HG03095 (cell line): ENCODE results near the gene SLC26A5.

Experiments used
- ATAC-seq: cut with Tn5 transposase; IDR thresholded peaks from one replicate; pipeline ENCODE4 v1.9.1; 2021; ENCODE audit warnings: moderate library complexity; ENCODE audit not compliant: unreplicated experiment

The SLC26A5 gene

DNA sequence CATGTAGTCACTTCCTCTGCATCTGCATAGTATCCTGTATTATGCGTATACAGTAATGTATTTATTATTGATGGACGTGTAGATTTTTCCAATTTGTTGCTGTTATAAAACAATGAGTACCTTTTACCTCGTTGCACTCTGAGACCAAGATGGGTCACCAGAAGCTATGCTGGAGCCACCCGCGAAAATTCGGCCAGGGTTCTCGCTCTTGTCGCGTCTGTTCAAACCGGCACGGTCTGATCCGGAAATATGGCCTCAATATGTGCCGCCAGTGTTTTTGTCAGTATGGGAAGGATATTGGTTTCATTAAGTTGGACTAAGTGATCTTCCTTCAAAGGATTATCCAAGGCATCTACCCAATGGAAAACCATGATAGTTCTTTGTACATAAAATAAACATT lies 97.6 kb downstream of the SLC26A5 start:
- ATAC-seq: no peak

DNA sequence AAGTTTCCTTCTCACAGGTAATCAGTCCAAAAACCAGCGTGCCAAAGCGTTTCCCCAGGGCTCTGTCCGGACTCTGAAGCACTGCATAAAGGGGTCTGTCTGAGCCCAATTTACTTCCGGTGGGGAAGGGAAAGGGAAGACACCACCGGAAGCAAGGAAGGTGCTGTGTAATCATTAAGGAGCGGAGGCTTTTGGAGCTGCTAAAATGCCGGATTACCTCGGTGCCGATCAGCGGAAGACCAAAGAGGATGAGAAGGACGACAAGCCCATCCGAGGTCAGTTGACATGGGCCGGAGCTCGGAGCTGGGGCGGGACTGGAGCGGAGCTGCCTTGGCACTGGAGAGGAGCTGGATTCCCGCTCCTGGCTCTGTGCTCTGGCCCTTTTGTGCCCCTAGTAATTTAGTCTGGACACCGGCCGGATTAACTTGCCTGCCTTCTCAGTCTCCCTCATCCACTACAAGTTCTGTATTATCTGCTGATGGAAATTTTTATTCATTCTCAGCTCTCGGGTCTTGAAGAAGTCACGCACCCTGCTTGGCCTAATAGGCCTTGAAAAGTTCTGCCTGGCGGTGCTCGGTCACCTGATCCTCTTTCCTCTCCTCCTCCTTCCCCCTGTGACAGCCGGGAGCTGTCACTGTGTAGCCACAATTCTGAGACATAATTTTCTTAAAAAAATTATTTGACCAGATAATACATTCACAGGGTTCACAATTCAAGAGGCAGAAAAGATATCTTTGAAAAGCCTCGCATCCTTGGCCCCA lies 98.3 kb downstream of the SLC26A5 start, which contains the start of gene PSMC2:
Gene PSMC2 (plus strand): TSS at position 137 of the 761 bp plus-strand sequence. CDS start 69 bp downstream, at position 206.
- peak; percentile 61 for ATAC-seq

DNA sequence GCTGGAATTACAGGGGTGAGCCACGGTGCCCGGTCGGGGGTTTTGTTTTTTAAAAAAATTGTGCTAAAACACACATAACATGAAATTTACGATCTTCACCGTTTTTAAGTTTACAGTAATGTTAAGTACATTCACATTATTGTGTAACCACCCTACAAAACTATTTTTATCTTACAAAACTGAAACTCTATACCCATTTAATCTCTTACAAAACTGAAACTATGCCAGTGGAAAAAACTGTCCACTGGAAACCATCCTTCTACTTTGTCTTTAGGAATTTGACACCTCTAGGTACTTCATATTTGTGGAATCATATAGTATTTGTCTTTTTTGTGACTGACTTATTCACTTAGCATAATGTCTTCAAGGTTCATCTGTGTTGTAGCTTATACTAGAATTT lies 99.6 kb downstream of the SLC26A5 start:
- no peak for ATAC-seq

DNA sequence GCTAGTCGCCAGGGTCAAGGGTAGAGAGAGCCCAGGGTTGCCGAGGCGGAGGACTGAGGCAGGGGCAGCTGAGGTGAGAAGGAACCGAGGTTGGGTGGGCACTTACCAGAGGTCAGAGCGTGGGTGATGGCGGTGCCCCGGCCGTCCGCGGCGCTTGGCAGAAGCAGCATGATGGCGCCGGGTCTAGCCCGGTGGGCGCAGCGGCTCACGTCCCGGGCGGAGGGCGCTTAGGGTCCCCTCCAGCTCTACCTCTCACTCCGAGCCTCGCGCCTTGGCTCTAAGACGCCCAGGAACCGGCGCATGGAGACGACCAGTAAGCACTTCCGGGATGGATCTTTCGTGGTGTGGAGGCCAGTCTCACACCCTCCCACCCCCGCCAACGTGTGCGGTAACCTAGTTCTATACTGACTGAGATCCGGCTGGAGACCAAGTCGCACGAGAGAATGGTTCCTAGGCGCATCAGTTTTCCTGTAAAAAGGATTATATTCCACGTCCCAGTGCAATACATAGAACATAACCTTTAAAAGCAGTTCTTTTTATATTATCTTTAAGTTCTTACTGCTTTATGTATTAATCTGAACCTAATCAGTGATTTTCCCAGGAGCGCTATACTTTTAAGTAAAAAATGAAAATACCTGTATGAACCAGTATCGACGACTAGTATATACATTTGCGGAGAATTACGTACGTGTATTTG lies 101.4 kb downstream of the SLC26A5 start, which contains the start of gene DNAJC2:
Gene DNAJC2 (minus strand): TSS at position 315 of the 697 bp plus-strand sequence. CDS start 145 bp downstream, at position 170.
- ATAC-seq: peak; percentile 77

DNA sequence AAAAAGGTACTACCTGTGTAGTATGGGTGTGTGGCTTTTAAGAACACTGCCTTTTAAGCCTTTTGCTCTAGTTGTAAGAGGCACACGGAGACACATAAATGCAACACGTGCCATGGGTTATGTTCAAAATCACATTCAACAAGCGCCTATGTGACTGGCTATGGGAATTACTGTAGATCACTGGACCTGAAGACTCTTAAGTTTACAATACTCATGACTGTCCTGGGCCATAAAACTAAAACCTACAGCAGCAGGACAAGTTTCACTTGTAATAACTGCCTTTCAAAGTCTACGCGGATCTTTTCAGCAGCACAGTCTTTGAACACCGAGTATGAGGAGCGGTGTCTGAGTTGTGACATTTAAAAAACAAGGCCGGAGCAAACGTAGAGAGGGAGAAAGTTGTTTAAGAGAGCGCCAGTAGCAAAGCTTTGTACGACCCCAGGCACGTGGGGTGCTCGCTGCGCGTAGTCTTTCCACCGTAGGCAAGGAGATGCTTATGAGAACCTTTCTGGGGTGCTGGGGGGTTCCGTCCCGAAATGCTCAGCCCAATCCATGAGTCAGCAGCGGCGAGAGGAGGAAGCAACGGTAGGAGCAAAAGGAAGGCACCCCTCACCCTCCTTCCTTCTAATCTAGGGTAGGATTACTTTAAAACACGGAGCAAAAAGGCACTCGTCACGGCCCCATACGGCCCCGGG lies 102.1 kb downstream of the SLC26A5 start:
- ATAC-seq: peak; percentile 8

DNA sequence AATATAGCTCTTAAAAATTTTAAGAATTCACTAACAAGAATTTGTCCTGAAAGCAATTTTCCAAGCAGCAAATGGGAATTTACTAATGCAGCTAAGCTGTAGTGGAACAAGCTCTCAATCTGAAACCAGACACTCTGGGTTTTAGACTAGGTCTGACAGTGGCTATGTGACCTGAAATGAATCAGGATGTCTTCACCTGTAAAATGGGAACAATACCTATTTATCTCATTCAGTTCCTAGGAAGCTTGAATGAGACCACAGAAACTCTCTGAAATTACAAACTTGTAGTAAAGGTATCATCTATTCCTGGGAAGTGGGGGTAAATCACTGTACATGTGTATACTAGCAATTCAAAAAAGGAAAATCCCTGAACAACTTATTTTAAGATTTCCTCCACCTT lies 102.7 kb downstream of the SLC26A5 start:
- ATAC-seq: no peak

DNA sequence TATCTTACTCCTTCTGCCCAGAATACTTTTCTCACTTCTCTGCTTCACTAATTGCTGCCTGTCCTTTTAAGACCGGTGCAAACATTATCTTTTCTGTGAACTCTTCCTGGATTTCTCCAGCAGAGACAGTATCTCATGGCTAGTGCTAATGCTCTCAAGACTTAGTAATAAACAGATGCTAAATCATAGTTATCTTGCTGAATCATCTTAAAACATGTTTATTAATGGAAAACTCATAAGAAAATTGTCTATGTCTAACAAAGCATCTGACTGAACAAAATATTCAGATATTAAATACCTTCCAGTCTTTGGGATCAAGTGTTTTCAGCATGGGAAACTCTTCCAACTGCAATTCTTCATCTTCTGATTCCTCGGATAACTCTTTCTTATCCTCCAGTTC lies 104.5 kb downstream of the SLC26A5 start:
- no peak for ATAC-seq

DNA sequence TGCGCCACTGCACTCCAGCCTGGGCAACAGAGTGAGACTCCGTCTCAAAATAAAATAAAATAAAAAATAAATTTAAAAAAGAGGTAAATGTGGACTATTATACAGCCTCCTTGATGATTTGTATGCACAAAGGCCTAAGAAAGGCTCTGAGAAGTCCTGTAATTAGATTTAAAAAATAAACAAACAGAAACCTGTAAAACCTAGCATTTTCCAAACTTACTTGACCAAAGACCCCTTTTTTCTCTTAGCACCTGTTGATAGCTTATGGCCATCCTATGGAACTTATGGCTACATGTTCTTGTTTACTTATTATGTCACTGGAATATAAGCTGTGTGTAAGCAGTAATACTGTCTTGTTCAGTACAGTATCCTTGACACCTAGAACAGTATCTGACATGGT lies 107.1 kb downstream of the SLC26A5 start:
- no peak for ATAC-seq

DNA sequence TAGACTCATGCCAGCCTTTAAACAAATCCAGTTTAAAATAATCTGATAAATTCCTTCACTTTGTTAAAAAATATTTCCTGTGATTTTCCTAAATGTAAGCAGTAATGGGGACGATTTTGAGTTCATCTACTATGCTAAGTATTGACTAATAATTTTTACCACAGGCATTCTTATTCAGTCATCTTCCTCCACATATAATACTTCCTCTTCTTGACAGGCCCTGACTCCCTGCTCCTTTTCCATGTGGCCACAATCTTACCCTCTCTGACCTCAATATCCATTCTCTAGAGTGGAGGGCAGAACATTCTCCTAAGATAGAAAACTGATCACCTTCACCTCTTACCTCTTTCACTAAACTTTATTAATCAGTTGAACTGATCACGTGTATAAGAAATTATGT lies 109.2 kb downstream of the SLC26A5 start:
- no peak for ATAC-seq

DNA sequence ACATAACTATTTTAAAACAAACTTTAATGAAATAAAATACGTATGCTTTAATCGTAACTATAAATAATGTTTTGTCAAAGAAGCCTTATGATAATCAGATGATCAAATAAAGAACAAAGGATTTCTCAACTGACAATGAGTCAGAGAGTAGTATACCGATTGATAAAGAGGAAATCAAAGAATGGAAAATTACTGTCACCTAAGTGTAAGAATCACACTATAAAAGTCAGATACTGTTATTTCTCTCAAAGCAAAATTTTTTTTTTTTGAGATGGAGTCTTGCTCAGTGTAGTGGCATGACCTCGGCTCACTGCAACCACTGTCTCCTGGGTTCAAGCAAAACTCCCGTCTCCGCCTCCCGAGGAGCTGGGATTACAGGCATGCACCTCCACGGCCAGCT lies 120.3 kb downstream of the SLC26A5 start:
- ATAC-seq: no peak
